GM18508 (cell line): ENCODE measurements around the gene NT5C2.
"Not testable (repeated sequence)": the region's sequence is repeated elsewhere in the genome, so short reads cannot be mapped to it uniquely, and the experiment has no call there.

Experiments
- ATAC-seq: cut with Tn5 transposase; IDR thresholded peaks from one replicate; pipeline ENCODE4 v1.9.1; 2021; ENCODE audit warnings: moderate number of reproducible peaks; ENCODE audit not compliant: insufficient read depth, unreplicated experiment

Gene NT5C2

DNA sequence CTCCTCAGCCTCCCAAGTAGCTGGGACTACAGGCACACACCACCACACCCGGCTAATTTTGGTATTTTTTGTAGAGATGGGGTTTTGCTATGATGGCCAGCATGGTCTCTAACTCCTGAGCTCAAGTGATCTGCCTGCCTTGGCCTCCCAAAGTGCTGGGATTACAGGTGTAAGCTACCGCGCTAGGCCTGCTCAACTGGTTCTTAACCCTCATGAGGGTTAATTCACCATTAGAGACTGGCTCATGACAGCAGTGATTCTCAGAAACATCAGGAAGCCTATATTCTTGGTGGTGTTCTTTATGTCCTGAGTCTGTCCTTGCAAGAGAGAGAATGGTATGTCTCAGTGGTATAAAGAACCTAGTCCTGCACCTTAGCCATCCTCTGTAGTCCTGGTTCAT lies 10.4 kb upstream of the NT5C2 start:
- ATAC-seq, result no peak

DNA sequence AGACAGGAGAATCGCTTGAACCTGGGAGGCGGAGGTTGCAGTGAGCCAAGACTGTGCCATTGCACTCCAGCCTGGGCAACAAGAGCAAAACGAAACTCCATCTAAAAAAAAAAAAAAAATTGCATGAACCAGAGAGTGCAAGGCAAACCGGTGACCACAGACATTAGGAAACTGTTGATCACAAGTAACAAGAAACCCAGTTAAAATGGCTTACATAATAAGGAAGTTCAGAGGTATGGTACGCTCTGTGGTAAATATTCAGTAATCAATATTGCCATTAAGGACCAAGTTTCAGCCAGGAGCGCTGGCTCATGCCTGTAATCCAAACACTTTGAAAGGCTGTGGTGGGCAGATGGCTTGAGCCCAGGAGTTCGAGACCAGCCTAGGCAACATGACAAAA lies 9.2 kb upstream of the NT5C2 start:
- ATAC-seq, result no peak

DNA sequence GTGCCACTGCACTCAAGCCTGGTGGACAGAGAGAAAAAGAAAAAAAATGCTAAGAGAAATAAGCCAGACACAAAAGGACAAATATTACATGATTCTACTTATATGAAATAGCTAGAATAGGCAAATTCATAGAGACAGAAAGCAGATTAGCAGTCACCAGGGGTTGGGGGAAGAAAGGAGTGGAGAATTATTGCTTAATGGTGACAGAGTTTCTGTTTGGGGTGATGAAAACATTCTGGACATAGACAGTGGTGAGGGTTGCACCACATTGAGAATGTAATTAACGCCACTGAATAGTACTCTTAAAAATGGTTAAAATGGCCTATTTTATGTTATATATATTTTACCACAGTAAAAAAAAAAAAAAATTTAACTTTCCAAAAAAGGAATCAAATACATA lies 6.4 kb upstream of the NT5C2 start:
- ATAC-seq, result no peak

DNA sequence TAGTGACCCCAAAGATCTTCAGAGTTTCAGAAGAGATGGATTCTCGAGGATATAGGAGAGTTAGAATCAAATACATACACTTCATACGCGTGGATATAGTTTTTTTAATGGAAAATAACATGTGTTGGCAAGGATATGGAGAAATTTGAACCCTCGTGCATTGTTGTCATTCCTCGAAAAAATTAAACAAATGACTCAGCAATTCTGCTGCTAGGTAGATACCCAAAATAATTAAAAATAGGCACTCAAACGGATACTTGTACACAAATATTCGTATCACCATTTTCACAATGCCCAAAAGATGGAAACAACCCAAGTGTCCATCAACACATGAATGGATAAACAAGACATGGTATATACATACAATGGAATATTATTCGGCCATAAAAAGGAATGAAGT lies 5.6 kb upstream of the NT5C2 start:
- no peak for ATAC-seq

DNA sequence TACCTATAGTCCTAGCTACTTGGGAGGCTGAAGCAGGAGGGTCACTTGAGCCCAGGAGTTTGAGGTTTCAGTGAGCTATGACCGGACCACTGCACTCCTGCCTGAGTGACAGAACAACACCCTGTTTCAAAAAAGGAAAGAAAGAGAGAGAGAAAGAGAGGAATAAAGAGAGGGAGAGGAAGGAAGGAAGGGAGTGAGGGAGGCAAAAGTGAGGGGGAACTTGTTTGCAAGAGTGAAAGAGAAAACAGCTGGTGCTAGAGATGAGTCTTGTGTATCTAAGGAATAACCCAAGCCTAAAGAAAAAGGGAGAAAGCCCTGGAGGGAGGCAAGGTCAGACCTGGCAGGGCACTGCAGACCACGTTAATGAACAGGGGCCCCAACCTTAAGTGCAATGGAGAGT lies 4.8 kb upstream of the NT5C2 start:
- no peak for ATAC-seq

DNA sequence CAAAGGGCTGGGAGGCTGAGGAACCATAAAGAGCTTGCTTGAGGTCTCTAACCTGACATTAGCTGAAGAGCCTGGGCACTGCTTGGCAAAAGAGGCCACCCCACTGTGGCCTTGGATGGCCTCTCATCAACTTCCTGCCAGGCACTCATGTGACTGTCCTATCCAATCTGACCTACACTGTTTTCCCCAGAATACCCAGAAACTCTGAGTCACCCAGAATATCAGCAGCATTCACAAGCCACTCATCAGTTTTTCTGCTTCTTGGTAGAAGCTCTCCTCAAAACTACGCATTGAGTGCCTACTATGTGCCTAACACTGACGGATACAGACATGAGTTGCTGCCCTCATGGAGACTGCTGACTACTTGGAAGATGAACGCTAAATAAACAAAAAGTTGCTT lies 4.1 kb upstream of the NT5C2 start:
- no peak for ATAC-seq

DNA sequence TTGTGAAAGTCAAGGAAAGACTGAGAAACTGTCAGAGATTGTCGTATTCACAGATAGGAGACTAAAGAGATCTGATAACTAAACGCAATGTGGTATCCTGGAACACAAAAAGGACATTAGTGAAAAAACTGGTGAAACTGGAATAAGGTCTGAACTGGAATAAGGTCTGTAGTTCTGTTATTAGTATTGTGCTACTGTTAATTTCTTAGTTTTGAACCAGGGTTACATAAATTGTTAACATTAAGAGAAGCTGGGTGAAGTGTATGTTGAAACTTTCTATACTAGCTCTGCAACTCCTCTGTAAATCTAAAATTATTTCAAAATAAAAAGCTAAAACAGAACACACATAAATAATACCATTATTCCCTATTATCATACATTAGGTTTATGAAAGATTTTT lies 3.4 kb upstream of the NT5C2 start:
- no peak for ATAC-seq

DNA sequence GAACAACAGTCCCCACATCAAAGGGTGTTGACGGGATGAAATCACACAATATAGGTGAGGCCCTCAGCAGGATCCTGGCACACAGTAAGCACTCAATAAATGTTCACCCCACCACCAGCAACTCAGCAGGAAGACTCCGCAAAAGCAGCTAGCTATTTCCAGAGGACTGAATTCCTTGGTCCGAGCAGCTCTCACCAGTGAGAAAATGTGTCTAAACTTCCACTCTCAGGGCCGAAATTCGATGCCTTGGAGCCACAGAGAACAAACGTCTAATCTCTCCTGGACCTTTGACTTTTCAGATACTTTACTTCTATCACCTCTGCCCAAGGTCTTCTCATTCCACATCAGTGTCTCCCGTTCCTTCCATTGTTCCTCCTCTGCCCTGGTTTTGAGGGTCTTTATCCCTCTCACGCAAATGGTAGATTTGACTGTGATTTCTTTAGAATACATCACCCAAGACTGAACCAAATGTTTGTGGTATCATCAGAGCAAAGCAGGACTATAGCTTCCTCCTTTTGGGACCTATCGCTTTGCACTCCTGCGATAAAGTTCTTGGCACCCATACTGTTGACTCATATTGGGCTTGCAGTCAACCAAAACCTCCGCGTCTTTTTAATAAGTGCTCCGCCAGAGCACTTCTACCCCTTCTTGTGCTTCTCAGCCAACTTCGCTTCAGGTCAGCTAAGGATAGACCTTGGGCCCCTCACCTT lies 903 bp upstream of the NT5C2 start:
- ATAC-seq, result no peak

DNA sequence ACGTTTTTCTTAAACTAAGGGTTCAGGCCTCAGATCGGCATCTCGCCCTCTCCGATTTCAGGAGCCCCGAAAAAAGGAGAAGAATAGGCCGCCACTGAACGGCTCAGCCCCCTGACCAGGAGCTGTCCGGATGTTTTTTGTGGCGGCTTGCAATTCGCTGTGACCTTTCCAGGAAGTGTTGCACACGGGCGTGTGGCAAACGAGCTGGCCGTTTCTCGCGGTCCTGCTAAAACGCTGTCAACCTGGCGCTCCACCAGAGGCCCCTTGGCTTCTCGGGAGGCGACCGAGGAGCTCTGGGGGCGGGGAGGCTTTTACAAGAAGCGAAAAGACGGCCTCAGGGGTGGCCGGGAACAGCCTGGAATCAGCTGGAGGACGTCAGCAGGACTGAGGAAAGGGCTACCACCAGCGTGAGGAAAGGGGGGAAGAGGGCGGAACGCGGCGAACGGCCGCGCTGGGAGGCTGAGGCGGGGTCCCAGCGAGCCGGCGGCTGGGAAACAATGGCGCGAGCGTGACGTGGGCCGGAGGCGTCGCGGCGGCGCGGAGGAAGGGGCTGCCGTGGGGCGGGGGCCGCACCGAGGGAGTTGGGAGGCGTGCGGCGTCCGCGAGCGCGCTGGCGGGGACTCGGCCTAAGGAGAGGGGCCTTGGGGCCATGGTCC lies 493 bp downstream of the NT5C2 start:
- ATAC-seq, result peak; percentile 42

DNA sequence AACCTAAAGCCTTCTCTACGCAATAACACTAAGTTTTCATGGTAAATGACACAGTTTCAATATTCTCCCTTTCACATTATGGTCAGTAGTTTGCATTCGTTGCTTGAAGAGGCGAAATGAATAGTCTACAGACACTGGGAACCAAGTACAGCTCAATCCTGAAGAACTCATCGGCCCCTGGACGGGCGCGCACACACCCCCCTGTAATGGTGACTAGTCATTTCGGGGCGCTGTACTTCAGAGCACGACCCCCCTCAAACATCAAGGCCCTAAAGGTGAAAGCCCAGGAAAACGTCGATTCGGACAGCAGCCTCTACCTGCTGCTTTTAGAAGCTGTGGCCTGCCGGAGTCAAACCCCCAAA lies 1.0 kb downstream of the NT5C2 start:
- ATAC-seq, result no peak

DNA sequence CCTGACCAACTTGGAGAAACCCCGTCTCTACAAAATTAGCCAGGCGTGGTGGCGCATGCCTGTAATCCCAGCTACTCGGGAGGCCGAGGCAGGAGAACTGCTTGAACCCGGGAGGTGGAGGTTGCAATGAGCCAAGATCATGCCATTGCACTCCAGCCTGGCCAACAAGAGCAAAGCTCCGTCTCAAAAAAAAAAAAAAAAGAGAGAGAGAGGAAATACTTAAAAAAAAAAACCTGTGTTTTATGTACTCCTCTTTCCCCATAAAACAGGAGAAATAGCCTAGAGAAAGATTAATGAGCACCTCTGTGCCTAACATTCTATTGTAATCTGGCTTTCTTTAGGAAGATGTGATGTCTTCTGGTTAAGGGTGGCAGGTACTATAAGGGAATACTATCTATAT lies 1.9 kb downstream of the NT5C2 start:
- ATAC-seq, result not testable (repeated sequence)

DNA sequence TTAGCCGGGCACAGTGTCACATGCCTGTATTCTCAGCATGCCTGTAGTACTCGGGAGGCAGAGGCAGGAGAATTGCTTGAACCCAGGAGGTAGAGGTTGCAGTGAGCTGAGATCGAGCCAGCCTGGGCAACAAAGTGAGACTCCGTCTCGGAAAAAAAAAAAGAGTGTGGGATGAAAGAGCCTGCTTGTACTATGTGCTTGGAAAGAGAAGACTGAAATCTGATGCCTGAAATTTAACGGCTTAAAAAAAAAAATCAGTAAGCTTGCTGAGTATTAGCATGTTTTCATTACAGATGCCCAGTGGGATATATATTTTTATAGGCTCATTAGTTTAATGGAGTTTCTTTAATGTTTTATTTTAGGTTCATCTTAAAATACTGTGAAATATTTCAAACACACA lies 4.2 kb downstream of the NT5C2 start:
- ATAC-seq, result no peak

DNA sequence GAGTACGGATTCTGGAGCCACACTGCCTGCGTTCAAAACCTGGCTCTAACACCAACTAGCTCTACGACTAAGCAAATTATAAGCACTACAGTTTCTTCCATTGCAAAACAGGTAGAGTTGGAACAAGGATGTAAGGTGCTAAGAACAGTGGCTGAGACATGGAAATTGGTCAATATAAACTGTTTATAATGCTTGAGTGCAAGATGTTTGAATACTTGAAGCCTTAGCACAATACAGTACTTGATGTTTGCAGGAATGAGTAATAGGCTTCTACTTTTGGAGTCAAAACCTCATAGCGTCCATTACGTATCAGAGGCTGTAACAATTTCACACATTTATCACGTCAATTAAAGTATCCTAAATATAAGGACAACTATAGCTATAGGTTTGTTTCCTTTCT lies 6.9 kb downstream of the NT5C2 start:
- ATAC-seq, result no peak

DNA sequence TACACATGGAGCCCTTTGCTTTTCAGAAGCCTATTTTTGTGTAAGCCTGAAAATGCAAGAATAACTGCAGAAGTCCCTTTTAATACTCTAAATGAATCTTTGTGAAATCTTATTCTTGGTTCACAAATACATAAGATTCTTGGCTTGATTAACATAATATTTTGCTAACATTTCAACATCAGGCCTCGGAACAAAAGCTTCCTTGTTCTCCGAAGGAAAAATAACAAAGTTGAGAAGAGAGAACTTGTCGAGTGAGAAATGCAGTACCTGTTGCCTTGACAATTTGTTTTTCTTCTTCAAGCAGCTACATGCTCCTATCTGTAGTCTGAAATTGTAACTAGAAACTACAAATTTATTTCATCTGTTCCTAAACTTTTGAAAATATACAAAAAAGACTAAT lies 8.5 kb downstream of the NT5C2 start:
- no peak for ATAC-seq

DNA sequence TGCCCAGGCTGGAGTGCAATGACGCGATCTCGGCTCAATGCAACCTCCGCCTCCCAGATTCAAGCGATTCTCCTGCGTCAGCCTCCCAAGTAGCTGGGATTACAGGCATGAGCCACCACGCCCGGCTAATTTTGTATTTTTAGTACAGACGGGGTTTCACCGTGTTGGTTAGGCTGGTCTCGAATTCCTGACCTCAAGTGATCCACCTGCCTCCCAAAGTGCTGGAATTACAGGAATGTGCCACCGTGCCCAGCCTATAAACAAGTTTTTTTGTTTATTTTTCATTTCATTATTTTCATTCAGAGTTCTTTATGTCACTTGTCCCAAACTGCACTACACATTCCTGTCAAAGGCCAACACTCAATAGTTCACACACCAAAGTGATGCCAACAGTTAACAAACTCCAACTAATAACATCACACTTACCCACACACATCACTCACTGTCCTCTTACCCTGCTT lies 9.1 kb downstream of the NT5C2 start:
- ATAC-seq, result not testable (repeated sequence)

DNA sequence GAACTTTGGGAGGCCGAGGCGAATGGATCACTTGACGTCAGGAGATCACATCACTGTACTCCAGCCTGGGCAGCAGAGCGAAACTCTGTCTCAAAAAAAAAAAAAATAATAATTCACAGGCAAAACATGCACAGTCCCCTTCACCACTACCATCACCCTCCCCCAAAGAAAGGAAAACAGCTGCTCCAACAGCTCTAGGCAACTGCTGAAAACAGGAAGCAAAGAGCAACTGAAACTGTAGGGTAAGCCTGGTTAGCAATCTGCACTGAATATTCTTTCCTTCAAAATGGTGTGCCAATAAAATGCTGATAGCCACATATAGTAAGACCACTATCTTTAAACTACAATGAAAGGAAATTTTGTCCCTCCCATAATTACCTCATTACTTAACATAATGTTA lies 11.8 kb downstream of the NT5C2 start:
- no peak for ATAC-seq

DNA sequence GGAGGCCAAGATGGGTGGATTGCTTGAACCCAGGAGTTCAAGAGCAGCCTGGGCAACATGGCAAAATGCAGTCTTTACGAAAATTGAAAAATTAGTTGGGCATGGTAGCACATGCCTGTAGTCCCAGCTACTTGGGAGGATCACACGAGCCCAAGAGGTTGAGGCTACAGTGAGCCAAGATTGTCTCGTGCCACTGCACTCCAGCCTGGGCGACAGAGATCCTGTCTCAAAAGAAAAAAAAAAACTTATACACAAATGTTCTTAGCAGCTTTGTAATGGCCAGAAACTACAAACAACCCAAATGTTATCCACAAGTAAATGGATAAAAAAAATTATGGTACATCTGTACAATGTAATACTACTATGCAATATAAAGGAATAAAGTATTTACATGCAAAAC lies 12.6 kb downstream of the NT5C2 start:
- ATAC-seq, result no peak

DNA sequence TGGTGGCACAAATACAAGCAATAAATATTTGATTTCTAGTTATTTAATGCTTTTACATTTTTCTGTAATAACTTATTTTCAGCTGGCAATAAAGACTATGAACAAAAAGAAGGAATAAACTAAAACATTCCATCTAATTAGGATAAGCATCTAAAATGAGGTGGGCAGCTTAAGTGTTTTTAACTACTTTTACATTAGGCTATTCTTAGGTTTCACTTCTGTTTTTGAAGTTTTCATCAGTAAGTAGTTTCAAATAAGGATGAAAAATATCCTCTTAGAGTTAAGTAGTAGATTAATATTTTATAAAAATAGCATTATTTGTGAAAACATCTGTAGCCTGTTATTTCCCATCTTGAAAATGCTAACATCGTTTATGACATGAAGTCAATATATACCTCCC lies 15.9 kb downstream of the NT5C2 start:
- ATAC-seq, result no peak

DNA sequence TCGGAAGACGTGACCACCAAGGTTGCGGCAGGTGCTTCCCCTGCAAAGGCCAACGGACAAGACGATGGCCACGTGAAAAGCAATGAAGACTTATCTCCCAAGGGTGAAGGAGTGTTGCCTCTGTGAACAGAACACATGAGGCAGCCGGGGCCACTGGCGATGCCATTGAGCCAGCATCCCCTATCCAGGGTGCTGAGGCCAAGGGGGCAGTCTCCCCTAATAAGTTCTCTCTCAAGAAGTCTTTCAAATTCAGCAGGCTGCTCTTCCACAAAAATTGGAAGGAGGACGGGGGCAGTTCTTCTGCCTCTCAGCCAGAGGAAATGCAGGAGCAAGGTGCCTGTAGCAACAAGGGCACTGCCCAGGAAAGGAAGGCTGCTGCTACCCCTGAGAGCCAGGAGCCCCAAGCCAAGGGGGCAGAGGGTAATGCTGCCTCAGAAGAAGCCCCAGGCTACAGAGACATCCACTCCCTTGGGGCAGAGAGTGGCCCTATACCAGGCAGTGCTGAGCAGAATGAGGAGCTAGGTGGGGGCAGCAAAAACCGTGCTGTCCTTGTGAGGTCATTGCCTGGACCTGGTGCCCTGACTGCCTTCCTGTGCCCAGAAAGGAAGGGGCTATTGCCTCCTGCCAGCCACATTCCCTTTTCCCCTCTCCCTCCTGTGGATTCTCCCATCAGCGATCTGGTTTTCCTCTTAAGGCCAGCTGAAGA lies 17.3 kb downstream of the NT5C2 start:
- no peak for ATAC-seq

DNA sequence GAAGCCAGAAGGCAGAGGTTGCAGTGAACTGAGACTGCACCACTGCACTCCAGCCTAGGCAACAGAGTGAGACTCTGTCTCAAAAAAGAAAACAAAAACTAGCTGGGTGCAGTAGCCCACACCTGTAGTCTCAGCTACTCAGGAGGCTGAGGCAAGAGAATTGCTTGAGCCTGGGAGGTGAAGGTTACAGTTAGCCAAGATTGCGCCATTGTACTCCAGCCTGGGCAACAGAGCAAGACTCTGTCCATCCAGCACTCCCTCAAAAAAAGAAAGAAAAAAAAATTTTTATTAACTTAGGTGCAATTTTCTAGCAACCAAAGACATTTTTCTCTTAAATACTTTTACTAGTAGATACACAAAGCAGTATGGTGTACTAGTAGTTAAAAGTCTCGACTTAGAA lies 18.7 kb downstream of the NT5C2 start:
- ATAC-seq, result not testable (repeated sequence)

DNA sequence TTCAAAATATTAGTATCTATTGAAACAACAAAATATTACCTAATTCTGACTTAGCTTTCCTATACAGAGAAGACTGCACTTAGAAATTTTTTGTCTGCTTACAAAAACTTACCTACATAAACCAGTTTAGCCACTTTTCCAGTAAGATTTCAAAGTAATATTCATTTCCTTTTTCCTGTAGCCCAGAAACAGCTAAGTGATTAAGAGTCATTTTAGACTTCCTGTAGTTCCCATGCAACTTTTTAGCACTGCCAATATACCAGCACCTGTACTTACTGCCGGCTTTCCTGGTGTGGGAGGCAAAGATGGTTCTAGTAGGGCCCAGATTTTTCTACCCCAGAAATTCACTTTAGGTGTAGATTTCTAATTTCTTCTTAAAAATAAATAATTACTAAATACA lies 21.8 kb downstream of the NT5C2 start:
- ATAC-seq, result no peak

DNA sequence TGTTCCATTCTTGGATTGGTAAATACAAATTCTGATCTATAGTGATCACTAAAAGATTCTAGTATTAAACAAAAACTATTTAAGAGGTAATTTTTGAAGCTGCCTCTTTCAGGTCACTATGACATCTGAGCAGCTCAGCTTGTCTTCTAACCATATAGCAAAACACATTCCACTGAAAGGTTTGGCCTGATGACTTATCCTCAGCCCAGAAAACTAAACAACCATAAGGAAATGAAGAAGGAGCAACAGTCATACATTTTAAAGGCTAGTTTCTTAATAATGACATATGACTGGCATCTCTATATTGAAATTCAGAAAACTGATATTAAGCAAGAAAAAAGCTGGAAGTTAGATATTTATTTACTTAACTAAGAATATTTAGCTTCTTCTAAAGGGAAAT lies 24.6 kb downstream of the NT5C2 start:
- ATAC-seq, result no peak
